ENCODE measurements around the gene CARD19.
A peak's percentile ranks its signal among the peaks of the same experiment; 100 is the strongest.

- TF ChIP-seq CTCF (IDR thresholded peaks at IDR 0.05), result no peak
- TF ChIP-seq POLR2AphosphoS5 (IDR thresholded peaks at IDR 0.05), result peak in 2 of 3 donors; percentile 55
- TF ChIP-seq POLR2A (IDR thresholded peaks at IDR 0.05), result no peak
These were observed 20.3 kb downstream of the CARD19 start for GRCh38 chr9:93116072-93116961.

Data from breast epithelium (tissue), 3 donors.